HG02571 (cell line): ENCODE measurements around the gene TP53I13.

Experiments
- ATAC-seq: cut with Tn5 transposase; IDR thresholded peaks from one replicate; pipeline ENCODE4 v1.9.1; 2021; ENCODE audit warnings: mild to moderate bottlenecking, moderate library complexity; ENCODE audit not compliant: unreplicated experiment

The TP53I13 gene

DNA sequence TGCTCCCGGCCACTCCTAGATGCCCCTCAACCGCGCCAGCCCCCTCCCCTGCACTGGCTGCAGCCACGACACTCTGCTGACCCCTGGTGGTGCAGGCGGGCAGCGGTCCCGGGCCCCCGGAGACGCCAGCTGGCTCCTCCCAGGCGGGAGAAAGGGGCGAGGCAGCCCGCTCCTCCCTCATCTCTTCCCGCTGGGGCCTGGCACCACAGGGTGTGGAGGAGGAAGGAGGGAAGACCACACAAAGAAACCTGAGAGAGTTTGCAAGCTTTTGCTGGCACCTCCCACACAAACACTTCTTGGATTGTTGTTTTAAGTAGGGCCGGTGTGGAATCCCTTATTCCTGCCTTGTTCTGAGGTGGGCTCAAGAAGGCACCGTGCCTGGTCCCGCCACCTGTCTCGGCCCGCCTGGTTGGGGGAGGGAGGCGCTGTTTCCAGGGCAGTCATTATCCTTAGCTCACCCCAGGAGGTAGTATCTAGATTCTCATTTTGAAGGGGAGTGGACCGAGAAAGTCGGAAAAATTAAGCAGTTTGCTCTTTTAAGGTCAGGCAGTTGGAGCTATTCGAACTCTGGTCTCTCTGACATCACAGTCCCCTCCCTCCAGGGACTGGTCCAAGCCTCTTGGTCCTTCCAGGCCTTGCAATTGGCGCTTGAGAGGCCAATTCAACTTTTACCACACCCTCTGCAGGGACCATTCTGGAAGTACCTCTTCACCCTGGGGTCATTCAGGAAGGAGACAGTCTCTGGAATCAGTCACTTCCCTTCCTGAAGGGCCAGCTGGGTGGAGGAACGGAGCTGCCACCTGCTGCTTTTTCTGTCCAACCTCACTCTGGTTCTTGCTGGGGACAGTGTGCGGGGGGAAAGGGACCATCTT, 23.5 kb downstream of the TP53I13 start:
- ATAC-seq: no peak

DNA sequence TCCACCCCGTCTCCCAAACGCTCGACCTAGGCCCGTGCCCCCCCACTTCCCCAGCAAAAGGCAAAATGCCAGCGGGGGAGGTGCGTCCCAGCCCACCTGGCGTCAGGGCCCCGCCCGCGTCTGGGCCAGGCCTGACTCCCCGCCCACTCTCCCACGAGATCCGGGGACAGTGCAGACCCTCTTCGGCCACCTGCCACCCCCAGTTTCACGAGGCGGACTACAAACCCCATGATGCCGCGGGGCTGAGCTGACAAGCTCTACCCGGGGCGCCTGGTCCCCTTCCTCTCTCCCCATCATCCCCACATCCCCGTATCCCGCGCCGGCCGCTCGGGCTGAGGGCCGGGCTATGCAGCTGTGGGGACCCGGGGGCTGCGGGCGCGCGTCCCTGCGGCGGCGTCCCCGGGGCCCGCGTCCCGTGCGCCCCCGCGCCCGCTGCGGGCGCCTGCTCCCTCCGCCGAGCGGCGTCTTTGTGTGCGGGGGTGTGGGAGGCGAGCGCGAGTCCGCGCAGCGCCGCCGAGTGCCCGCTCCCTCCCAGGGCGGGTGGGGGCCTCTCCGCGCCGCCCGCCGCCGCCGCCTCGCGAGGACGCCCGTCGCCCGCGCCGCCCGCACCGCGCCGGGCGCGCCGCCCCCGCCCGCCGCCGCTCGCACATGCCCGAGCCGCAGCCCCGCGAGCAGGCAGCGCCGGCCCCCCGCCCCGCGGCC, 24.5 kb downstream of the TP53I13 start, which contains the start of gene ANKRD13B:
ANKRD13B (plus strand) TSS at position 283 of the 702 bp plus-strand sequence. CDS start 490 bp downstream, outside the sequence.
- no peak for ATAC-seq

DNA sequence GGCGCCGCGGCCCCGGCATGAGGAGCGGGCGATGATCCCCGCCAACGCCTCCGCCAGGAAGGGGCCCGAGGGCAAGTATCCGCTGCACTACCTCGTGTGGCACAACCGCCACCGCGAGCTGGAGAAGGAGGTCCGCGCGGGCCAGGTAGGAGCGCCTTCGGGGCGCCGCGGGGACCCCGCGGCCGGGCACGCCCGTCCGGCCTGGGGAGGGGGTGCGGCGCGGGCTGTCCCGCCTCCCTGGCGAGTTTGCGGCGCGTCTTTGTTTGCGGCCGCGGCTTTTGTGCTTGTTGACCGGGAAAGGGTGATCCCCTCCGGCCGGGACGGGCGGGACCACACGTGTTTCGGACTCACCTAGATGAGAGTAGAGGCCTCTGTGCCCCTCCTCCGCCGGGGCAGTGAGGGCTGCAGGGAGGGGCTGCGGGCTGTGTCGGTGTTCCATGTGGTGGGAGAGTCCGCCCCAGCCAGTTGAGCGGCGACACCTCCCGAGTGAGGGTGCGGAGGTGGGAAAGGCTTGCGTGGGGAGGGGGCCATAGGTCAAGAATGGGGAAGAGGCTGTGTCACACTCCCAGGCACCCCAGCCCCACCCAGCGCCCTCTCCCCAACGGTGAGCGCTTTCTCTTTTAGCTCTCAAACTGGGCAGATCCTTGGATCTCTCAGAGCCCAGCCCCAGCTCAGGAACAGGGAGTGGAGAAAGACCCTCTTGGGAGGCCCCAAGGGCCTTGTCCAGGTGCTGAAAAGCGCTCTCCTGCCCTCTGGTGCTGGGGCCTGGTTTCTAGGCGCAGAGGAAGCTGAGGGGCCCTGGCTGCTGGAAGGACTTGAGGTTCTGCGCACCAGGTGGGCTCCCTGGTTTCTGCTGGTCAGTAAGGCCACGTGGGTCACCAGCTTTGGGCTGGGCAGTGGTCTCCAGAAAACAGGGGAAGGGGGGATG, 25.4 kb downstream of the TP53I13 start:
- no peak for ATAC-seq

DNA sequence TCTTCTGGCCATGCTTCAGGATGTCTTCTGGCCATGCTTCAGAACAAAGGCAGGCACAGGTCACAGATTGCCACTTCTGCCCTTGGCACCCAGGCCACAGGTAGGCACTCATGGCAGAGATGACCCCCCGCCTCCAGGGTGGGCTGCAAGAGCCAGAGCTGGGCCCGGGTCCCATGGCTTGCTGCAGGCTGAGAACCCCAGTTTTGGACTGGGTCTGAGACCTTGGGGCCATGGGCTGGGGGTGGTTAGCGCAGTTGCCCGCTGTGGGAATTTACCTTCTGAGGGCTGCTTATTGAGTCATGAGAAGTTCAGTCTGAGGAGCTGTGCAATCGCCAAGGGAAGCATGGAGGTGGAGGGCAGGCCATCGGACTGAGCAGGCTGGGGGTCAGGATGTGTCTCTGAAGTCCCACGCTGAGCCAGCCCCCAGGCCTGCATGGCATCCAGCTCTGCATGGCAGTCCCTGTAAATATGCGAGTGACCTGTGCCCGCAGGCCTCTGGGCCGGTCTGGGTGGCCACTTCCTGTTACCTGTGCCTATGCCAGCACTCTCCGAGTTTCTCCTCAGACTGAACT, 26.1 kb downstream of the TP53I13 start:
- no peak for ATAC-seq

DNA sequence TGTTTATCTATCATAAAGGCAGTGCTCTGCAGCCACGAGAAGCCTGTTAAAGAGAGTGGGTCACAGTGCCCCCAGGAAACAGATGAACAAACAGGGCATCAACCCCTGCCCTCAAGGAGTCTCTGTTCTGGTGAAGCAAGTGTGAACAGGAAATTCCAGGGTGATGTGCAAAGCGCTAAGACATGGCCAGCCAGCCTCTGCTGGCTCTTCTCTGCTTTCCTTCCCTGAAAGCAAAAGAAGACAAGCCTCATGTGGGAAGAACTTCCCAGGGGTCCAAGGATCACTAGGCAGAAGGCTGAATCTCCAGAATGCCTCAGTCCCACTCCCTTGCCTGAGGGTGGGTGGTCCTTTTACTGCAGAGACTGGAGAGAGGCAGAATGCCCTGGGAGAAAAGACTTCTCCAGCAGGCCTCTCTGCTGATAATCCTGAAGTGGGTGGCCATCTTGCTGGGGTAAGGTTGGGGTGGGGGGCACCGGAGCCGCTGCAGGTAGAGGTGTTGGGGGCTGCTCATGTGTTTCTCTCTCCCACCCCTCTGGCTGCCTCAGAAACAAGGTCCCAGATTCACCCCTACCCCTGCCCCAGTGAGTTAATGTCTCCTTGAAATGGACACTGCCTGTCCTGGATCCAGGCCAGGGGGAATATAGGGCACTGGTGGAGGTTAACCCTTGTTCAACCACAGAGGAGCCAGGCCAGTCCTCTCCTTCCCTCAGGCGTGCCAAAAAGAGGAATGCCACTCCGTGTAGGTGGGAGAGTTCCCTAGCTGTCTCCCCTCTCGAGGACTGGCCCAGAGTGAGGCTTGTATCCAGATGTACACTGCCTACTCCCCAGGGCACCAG, 26.8 kb downstream of the TP53I13 start:
- no peak for ATAC-seq

DNA sequence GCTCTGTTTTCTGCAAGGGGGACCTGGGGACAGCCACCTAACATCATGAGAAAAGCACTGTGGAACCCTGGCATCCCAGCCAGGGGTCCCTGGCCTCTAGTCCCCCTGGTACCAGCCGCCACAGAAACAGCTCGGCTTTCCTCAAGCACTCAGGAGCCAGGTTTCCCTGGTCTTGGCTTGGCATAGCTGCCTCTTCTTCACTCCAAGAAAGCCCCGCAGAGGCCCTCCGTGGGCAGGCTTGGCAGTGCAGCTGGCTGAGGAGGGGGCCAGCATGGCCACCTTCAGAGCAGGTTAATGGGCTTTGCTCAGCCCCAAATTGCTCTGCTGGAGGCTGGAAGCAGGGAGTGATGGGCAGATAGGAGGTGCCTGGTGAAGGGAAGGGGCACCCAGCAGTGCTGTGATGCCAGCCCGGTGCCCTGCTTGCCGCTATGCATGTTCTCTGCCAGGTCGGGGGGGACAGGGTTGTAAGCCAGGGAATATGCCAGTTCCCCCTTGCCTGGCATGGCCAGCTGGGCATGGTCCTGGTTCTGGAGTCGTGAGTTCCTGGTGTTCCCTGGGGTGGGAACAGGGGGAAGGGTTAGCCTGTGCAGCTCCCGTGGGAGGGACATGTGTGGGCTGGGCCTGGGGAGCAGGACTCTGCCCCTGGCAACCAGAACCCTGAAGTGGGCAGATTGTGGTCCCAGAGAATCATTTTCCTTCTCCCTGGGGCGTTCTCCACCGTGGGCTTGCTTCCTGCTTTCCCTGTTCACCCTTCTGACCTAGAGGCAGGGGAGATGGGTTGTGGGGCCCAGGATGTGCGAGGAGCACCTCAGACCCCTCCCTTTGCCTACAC, 27.7 kb downstream of the TP53I13 start:
- no peak for ATAC-seq

DNA sequence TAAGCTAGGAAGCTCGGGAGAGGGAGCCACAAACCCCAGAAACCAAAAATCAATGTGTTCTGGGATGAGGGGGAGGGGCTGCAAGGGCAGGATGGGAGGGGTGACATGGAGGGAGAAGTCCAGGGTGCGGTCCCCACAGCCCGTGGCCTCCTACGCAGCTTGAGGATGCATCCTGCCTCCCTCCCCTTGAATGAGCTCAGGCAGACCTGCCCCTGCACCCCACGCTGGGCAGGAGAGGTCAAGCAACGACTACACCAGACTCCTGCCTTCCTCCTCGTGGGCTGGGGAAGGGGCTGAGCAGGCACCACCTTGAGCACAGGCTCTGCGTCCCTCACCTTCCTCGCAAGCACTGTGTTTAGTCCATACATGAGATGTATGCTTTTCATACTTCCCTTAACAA, 28.3 kb downstream of the TP53I13 start:
- no peak for ATAC-seq

DNA sequence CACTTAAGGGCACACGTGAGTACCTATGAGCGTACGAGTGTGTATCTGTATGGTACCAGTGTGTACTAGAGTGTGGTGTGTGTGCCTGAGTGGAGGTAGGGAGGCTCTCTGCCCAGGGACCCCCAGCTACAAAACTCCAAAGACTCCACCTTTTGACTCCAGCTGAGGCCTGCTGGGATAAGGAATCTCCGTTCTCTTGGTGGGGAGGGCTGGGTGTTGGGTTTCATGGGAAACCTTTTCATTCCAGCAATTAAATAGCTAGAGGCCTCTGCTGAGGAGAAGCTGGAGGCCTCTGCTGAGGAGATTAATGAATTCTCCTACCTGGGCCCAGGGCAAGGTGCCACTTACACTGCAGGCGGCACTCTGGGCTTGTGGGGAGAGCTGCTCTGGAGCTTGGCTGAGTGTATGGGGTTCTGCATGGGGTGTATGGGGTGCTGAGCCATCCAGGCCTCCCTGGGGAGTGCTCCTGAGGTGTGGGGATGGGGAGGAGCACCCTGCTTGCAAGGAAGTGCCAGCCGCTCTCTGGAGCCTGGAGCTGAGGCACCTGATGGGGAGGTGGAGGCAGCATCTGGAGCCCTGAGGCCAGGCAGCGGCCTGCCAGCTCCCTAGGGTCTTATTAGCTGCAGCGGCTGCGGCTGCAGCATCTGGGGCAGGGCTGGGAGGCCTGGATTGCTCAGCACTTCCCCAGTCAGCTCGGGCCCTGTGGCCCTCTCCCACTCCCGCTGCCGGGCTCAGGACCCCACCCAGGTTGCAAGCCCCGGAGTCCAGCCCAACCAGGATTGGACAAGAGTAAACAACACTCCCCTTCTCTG, 29.1 kb downstream of the TP53I13 start:
- ATAC-seq: no peak

DNA sequence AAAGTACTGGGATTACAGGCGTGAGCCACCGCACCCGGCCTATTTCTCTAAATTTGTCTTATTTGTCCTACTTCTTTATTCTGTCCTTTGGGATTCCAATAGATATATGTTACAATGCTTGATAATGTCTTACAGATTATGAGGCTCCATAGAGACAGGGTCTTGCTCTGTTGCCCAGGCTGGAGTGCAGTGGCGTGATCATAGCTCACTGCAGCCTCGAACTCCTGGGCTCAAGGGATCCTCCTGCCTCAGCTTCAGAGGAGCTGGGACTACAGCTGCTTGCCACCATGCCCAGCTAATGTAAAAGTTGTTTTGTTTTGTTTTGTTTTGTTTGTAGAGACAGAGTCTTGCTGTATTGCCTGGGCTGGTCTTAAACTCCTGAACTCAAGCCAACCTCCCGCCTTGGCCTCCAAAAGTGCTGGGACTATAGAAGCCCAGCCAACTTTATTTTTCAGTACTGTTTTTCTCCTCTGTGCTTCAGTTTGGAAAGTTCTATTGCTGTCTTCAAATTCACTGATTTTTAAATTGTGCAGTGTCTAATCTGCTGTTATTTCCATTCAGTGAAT, 34.7 kb downstream of the TP53I13 start:
- no peak for ATAC-seq

DNA sequence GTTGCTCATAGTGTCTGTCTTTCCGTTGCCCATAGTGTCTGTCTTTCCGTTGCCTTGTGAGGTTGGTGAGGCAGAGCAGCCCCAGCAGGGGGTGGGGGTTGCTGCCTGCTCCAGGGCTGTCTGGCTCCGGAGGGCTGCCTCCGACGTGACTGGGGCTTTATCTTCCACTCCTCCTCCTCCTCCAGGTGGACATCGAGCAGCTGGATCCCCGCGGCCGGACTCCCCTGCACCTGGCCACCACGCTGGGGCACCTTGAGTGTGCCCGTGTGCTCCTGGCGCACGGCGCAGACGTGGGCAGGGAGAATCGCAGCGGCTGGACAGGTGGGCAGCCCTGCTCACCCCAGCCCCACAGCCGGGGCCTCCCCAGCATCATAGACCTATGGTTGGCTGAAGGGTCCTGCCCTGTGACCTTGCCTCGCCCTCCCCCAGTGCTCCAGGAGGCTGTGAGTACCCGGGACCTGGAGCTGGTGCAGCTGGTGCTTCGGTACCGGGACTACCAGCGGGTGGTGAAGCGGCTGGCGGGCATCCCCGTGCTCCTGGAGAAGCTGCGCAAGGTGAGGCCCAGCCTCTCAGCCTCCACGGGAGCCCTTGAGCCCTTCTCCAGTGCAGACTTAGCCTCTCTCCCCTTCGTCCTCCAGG, 39.2 kb downstream of the TP53I13 start:
- ATAC-seq: no peak

DNA sequence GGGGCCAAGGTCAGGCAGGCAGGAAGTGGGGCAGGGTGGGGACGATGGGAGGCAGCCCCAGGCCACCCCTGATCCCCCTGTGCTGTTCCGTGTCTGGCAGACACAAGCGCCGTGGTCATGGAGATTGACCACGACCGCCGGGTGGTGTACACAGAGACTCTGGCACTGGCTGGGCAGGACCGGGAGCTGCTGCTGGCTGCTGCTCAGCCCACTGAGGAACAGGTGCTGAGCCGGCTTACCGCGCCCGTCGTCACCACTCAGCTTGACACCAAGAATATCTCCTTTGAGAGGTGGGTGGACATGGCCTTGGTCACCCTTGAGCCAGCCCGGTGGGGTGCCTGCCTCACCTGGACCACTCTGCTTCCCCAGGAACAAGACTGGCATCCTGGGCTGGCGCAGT, 40.5 kb downstream of the TP53I13 start:
- ATAC-seq: no peak

DNA sequence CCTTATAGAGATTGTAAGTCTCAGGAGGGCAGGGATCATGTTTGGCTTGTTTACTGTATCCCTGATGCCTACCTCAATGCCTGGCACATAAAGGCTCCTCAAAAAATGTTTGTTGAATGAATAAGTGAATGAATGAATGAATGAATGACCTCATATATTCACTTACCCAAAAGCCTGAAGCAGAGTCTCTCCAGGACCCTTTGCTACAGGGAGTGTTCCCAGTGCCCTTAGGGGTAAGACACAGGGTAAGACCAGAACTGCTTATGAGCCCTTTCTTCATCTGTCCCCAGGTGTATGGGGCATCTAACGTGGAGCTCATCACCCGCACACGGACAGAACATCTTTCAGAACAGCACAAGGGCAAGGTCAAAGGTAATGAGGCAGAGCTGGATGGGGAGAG, 41.9 kb downstream of the TP53I13 start:
- ATAC-seq: no peak

DNA sequence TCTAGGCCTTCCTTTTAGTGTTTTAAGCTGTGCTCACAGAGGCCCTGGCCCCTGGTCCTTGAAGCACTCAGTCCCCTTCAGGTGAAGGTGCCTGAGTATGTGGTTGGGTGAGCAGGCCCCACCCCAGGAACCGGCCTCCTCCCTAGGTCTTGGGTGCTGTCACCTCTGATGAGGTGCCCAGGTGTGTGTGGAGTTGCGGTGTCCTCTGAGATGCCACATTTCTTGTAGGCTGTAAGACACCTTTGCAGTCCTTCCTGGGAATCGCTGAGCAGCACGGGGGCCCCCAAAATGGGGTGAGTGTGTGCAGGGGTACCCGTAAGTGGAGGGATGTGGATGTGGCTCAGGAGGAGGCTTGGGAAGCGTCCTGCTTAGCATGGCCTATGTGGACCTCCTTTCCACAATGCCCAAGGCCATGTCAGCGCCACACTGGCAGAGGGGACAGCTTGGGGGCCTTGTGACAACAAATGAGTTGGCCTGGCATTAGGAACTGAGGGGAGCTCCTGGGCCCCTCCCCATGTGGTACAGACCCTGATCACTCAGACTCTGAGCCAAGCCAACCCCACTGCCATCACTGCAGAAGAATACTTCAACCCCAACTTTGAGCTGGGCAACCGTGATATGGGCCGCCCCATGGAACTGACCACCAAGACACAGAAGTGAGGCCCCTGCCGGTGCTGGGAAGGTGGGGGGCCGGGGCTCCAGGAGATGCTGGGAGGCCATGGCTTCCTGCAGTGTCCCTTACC, 43.0 kb downstream of the TP53I13 start:
- ATAC-seq: no peak

DNA sequence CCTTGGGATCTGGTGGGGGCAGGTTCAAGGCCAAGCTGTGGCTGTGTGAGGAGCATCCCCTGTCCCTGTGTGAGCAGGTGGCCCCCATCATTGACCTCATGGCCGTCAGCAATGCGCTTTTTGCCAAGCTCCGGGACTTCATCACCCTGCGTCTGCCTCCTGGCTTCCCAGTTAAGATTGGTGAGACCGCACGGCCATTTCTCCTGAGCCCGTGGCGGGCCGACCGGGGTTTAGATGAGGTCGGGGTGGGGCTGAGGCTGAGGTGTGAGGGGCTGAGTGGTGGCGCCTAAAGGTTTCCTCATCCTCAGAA, 43.5 kb downstream of the TP53I13 start:
- no peak for ATAC-seq

DNA sequence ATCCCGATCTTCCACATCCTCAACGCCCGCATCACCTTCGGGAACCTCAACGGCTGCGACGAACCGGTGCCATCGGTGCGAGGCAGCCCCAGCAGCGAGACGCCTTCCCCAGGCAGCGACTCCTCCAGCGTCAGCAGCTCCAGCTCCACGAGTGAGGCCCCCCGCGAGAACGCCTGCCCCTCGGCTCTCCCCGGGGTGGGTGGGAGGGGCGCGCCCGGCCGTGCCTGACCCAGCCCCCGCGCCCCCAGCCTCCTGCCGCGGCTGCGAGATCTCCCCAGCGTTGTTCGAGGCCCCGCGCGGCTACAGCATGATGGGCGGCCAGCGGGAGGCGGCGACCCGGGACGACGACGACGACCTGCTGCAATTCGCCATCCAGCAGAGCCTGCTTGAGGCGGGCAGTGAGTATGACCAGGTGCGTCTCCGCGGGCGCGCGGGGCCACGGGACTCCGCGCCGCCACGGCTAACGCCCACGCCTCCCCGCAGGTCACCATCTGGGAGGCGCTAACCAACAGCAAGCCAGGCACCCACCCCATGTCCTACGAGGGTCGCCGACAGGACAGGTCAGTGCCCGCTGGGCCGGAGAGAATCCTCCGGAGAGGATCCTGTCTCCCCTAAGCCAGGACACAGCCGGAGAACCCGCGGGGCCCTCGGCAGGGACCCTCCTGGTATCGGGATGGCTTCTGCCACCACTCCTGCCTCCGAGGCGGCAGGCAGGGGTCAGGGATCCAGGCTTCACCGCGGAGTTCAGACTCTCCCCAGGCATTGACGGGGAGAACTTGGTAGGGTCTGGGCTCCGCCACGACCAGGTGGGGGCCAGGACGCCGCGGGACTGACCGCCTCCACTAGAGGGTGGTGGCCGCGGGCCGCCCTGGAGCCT, 44.1 kb downstream of the TP53I13 start:
- ATAC-seq: no peak

DNA sequence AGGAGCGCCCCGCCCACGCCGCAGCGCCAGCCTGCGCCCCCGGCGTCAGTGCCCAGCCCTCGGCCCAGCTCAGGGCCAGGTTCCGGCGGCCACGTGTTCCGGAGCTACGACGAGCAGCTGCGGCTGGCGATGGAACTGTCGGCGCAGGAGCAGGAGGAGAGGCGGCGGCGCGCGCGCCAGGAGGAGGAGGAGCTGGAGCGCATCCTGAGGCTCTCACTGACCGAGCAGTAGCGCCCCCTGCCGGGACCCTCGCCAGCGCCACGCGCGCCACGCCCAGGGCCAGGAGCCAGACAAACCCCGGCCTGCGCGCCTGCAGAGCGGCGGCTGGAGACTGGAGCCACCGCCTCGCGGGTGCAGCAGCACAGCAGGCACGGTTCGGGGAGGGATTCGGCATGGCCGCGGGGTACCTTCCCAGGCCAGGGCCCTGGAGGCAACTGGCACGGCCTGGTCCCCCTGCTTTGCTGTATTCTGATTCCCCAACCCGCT, 44.9 kb downstream of the TP53I13 start:
- no peak for ATAC-seq
